GM13977 (cell line): ENCODE measurements around the gene ELP1.
"Not testable (repeated sequence)": the region's sequence is repeated elsewhere in the genome, so short reads cannot be mapped to it uniquely, and the experiment has no call there.

Experiments used
- DNase-seq: peaks from one replicate; pipeline ENCODE4 v3.0.0; 2012; ENCODE audit warnings: low spot score
- in situ Hi-C: fragments of 300-500 bp; cut with MboI; formaldehyde crosslinking; loops from one replicate; pipeline ENCODE4 v1.12.0; 2022; ENCODE audit warnings: low sequenced_read_pairs, low pct_unique_long_range_greater_than_20kb, mixed read lengths, inconsistent platforms; ENCODE audit not compliant: unreplicated experiment
- TF ChIP-seq, protein P1 (sequence below): IDR thresholded peaks from 2 replicates; pipeline ENCODE4 v1.5.1; 2012; ENCODE audit warnings: mild to moderate bottlenecking, control low read depth; ENCODE audit not compliant: insufficient read depth; ENCODE audit errors: extremely low read depth, missing control alignments

ELP1 gene

DNA sequence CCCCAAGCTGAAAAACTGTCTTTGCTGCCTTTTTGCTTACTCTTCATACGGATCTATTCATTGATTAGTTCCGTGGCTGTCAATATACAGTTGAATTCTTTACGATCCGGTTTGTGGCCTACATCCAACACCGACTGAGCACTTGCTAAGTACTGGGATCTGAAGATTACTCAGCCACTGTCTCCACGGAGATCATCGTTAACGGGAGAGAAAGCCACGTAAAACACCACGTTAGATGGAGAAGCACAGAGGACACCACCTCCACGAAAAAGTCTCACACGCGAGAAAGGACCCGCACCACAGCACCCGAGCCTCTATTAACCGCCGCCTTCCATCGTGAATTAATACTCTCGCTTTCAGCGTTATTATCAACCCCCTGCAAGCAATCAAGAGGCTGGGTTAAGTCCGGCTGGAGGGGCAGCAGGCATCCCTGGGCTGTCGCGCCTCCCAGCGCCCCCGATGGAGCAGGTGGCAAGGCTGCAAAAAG is 650 bp downstream of the ELP1 start:
- in situ Hi-C loops = no loop called here
- no peak for DNase-seq

GRCh38 chr9:108928386-108928785 is 5.5 kb downstream of the ELP1 start:
- in situ Hi-C loops = no loop called here
- TF ChIP-seq, protein P1, sequence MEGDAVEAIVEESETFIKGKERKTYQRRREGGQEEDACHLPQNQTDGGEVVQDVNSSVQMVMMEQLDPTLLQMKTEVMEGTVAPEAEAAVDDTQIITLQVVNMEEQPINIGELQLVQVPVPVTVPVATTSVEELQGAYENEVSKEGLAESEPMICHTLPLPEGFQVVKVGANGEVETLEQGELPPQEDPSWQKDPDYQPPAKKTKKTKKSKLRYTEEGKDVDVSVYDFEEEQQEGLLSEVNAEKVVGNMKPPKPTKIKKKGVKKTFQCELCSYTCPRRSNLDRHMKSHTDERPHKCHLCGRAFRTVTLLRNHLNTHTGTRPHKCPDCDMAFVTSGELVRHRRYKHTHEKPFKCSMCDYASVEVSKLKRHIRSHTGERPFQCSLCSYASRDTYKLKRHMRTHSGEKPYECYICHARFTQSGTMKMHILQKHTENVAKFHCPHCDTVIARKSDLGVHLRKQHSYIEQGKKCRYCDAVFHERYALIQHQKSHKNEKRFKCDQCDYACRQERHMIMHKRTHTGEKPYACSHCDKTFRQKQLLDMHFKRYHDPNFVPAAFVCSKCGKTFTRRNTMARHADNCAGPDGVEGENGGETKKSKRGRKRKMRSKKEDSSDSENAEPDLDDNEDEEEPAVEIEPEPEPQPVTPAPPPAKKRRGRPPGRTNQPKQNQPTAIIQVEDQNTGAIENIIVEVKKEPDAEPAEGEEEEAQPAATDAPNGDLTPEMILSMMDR = no peak
- no peak for DNase-seq

More for the DNA sequence above, 650 bp downstream of the ELP1 start:
- TF ChIP-seq, protein P1 = peak; percentile 14

- no peak for DNase-seq
- TF ChIP-seq, protein P1 = no peak
- in situ Hi-C loops = no loop called here
These were observed 9.5 kb downstream of the ELP1 start for GRCh38 chr9:108924466-108924865.

GRCh38 chr9:108921200-108921599 is 12.7 kb downstream of the ELP1 start:
- TF ChIP-seq, protein P1 = no peak
- DNase-seq = no peak
- in situ Hi-C loops = no loop called here

DNA sequence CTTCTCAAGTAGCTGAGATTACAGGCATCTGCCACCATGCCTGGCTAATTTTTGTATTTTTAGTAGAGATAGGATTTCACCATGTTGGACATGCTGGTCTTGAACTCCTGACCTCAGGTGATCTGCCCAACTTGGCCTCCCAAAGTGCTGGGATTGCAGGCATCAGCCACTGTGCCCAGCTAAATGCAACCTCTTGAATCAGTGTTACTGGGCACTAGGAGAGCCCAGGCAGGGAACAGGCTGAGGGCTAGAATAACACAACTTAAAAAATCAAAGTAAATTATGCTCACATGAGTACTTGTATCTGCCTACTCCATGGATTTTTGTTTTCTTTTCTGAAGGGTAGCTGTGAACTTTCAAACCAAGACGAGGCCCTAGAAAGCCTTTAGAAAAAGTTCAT is 13.5 kb downstream of the ELP1 start:
- in situ Hi-C loops, DNase-seq: not testable (repeated sequence)

DNA sequence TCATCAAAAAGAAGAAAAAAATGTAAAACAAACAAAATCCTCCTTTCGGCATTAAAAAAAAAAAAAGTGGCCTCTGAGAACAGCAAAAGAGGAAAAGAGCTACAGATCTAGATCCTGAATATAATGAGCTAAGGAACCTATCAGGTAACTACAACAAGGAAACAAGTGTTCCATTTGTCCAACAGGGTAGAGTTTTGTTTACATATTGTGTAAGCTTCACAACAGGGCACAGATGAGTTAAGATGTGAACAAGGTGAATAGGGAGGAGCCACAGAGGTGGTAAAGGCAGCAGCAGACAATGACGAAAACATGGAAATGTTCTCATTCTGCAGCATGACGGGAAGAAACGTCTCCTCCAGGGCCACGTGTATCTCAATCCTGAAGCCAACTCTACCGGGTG is 14.4 kb downstream of the ELP1 start:
- TF ChIP-seq, protein P1 = no peak
- in situ Hi-C loops = no loop called here
- no peak for DNase-seq

DNA sequence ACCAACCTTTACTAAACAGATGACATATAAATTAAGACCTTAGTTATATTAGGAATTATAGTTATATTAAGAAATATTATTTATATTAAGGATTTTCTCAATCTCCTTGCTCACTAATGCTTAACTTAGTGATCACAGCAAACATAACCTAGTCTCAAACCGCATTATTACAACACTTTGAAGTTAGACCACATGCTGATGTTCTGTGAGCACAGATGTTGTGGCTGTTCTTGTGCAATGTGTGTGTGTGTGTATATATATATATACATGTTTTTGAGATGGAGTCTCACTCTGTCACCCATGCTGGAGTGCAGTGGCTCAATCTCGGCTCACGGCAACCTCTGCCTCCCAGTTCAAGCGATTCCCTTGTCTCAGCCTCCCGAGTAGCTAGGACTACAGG is 20.5 kb downstream of the ELP1 start:
- in situ Hi-C loops = no loop called here
- DNase-seq = no peak
- TF ChIP-seq, protein P1 = no peak
